ENCODE results near the gene MMAB. TPM values are rescaled to one million over a fixed set of nuclear protein-coding genes. Genes with fewer than 3 reads are reported as not detected.

MMAB gene
- polyA plus RNA-seq, 12 donors: 18.4 to 126 (median 24.2) TPM

GRCh38 chr12:109521831-109522230 is 51.5 kb downstream of the MMAB start:
- DNase-seq: no peak

DNA sequence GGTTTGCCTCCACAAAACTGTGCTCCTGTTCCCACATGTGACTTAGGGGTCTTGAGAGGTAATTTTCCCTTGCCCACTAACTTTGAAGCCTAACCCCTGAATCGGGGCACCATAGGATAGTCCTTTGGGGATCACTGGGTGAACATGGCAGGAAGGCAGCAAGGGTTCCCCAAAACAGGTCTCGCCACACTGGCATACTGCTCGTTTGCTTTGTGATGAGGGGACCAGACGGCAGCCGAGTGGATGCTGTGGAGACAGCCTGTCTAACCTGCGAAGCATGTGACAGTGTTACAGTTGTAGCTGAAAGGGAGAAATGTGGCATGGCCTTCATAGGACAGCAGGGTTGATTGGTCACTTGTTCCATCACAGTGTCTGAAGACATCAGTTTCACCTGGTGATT is 53.5 kb downstream of the MMAB start:
- no peak for DNase-seq

DNA sequence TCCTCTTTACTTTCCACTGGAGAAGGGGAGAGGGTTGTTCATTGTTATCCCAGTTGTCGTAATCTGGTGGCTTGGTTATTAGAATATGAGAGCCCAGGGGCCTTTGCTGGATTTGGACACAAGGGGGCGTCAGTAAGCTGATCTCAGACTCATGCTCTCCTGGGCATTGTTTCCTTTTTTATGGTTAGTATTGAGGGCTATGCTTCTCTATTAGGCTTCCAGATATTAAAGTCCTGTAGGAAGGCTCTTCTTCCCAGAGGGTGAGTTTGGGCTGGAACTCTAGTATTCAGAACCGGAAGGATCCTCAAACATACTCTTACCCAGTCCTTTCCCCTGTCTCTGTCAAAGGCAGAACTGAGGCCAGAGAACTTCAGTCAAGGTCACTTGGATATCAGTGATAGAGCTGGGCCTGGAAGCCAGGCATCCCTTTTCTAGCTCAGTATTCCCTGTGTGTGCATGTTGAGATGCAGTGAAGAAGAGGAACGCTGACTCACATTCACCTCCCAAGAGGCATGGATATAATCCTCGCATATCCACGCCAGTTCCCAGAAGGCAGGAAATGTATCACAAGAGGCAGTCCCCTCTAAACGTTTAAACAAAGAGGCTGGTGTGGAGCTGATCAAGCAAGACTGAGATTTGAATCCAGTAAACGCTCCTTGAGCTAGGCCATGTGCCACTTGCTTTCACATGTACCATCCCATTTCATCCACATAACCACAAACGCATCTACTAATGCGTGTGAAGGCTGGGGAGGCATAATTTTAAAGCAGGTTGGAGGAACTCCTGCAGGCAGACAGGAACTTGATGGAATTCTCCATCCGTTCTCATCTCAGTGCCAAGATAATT is 54.3 kb downstream of the MMAB start:
- peak; percentile 52 for DNase-seq

DNA sequence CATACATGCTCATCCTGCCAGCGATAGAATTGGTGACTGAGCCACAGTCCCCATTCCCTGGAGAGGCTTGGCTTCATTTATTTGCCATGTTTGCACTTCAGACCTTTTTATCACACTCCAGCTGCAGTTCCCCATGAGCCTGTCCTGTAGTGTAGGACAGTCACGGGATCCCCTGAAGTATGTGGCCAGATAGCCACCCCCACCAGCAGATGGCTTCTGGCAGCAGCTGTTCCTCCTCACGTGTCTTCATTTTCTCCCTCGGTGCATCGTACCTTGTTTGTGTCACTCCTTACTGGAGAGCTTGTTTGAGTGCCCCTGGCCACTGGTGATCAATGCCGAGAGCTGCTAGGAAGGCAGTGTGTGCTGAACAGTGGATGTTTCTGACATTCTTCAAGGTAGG is 55.7 kb downstream of the MMAB start:
- no peak for DNase-seq

GRCh38 chr12:109513977-109514376 is 59.3 kb downstream of the MMAB start:
- no peak for DNase-seq

DNA sequence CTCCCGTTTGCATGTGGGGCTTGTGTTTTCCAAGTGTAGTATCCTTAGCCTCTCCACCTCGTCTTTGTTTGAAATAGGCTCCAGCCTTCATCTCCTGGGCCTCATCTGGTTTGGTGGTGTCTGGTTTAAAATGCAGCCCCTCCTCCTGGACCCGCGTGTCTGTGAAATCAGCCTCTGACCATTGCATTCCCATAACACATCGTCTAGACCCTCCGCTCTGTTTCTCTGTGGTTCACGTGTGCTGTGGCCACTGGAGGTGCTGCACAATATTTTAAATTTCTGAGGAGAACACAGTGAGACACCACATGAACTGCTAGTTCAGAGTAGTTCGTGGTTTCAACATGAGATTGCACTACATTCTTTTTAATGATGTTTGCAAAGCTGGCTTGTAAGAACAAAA is 60.3 kb downstream of the MMAB start:
- no peak for DNase-seq

- no peak for DNase-seq
These were observed 60.7 kb downstream of the MMAB start for GRCh38 chr12:109512608-109513007.

DNA sequence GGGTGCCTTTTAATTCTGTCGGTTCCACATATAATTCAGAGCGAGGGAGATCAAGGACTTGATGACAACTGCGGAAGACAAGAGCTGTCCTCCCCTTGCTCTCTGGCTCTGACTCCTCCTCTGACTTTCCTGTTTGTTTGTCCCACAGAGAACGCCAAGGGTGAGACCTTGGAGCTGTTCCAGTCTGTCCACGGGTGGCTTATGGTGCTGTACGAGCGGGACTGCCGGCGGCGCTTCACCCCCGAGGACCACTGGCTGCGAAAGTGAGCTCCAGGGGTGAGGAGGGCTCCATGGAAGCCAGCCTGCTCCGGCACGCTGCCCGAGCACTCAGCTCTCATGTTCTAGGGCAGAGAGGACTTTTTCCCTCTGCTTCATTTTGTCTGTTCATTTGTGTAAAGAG is 63.1 kb downstream of the MMAB start:
- DNase-seq: no peak

- no peak for DNase-seq
These were observed 69.2 kb downstream of the MMAB start for GRCh38 chr12:109504068-109504467.

Other genes with a start within 250 kb of the MMAB start
- 1 to 10 TPM in 1 of 12 donors, under 1 TPM in 8, not detected in 3; 0.09 to 1.2 (median 0.28) TPM for gene MYO1H, start 225.6 kb downstream of the MMAB start, polyA plus RNA-seq (ENCODE audit: insufficient read length in 12 of 12)
- 10 to 100 TPM in 11 of 12 donors, not detected in 1; 26.9 to 53.1 (median 32.3) TPM for gene KCTD10, start 96.2 kb downstream of the MMAB start, polyA plus RNA-seq (ENCODE audit: insufficient read length in 12 of 12)
- 10 to 100 TPM in 11 of 12 donors, not detected in 1; 17.5 to 30.0 (median 24.9) TPM for gene UBE3B, start 95.9 kb downstream of the MMAB start, polyA plus RNA-seq (ENCODE audit: insufficient read length in 12 of 12)
- gene MVK, start 290 bp upstream of the MMAB start, polyA plus RNA-seq (ENCODE audit: insufficient read length in 12 of 12): 10 to 100 TPM in 10 of 12 donors, 1 to 10 TPM in 1, not detected in 1; 8.0 to 19.0 (median 15.3) TPM
- 10 to 100 TPM in 2 of 12 donors, 1 to 10 TPM in 9, not detected in 1; 3.3 to 12.5 (median 6.5) TPM for gene FAM222A, start 140.3 kb upstream of the MMAB start, polyA plus RNA-seq (ENCODE audit: insufficient read length in 12 of 12)